ENCODE results near the gene SLC22A23. TPM values are rescaled to one million over a fixed set of nuclear protein-coding genes. Genes with fewer than 3 reads are reported as not detected.
A peak's percentile ranks its signal among the peaks of the same experiment; 100 is the strongest.

Gene SLC22A23
- total RNA-seq, 1 experiment from 2014 or later = 6.8 TPM

- Mint-ChIP-seq H3K27me3 (ENCODE audit: low read depth) (no peaks in the 10 kb centered on the region), H3K4me3 (no peak overlapping the region), H3K36me3 (ENCODE audit: insufficient read depth in 1 of 3, low read depth in 3 of 3) (peaks cover 9 to 39% (median 18%) of the 10 kb centered on the region in 3 experiments), H3K4me1 (peaks cover 20 to 22% of the 10 kb centered on the region in 2 experiments), H3K9me3 (peaks cover 3% of the 10 kb centered on the region in 2 experiments; a peak in 2 of 5 replicates), H3K27ac (peak overlapping the region in 1 of 3 experiments; percentile 81; a peak in 1 of 7 replicates)
- H3K79me1 ChIP-seq (ENCODE audit: insufficient read depth, low read depth, low read length, poor library complexity, severe bottlenecking) = no peaks in the 10 kb centered on the region
- no peak for DNase-seq
- H4K91ac ChIP-seq (ENCODE audit: insufficient read length, low read depth, low read length) = no peak overlapping the region
- no peak overlapping the region for H2BK5ac ChIP-seq (ENCODE audit: insufficient read length, low read length)
- no peaks in the 10 kb centered on the region for H3K9me3 ChIP-seq (ENCODE audit: control insufficient read depth, low read depth, low read length)
- no peak overlapping the region for H2BK15ac ChIP-seq (ENCODE audit: low read depth, low read length)
- TF ChIP-seq, protein P1, sequence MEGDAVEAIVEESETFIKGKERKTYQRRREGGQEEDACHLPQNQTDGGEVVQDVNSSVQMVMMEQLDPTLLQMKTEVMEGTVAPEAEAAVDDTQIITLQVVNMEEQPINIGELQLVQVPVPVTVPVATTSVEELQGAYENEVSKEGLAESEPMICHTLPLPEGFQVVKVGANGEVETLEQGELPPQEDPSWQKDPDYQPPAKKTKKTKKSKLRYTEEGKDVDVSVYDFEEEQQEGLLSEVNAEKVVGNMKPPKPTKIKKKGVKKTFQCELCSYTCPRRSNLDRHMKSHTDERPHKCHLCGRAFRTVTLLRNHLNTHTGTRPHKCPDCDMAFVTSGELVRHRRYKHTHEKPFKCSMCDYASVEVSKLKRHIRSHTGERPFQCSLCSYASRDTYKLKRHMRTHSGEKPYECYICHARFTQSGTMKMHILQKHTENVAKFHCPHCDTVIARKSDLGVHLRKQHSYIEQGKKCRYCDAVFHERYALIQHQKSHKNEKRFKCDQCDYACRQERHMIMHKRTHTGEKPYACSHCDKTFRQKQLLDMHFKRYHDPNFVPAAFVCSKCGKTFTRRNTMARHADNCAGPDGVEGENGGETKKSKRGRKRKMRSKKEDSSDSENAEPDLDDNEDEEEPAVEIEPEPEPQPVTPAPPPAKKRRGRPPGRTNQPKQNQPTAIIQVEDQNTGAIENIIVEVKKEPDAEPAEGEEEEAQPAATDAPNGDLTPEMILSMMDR (conservative IDR thresholded peaks at IDR 0.05) = no peak
- no peak overlapping the region for H2BK120ac ChIP-seq (ENCODE audit: low read depth, low read length, poor library complexity, severe bottlenecking)
- H3K79me2 ChIP-seq (ENCODE audit: insufficient read depth, low read length) = peaks cover 9% of the 10 kb centered on the region; the same call in 1 of the 2 replicates
- no peak overlapping the region for H3K4ac ChIP-seq (ENCODE audit: low read depth, low read length)
- no peak overlapping the region for H4K5ac ChIP-seq (ENCODE audit: insufficient read length, low read depth, low read length)
- no peak overlapping the region for H2BK12ac ChIP-seq (ENCODE audit: insufficient read length, low read depth, low read length)
- no peak overlapping the region for H3K56ac ChIP-seq (ENCODE audit: insufficient read length, low read depth, low read length)
- no peaks in the 10 kb centered on the region; the same call in 1 of the 2 replicates for H3K4me1 ChIP-seq (ENCODE audit: insufficient read depth, low read length)
- no peak overlapping the region for H2AFZ ChIP-seq (ENCODE audit: low read length)
- H3K4me2 ChIP-seq (ENCODE audit: insufficient read depth, insufficient read length, low read length) = no peak overlapping the region
- no CpG with 5 or more reads among the region's 26 CpGs for WGBS (ENCODE audit: extremely low coverage, insufficient read length, low lambda C conversion rate)
- H3K23ac ChIP-seq (ENCODE audit: insufficient read length, low read depth, low read length) = no peak overlapping the region
- H4K20me1 ChIP-seq (ENCODE audit: control insufficient read depth, insufficient read depth, insufficient read length) = no peaks in the 10 kb centered on the region
- no peak overlapping the region for H3K18ac ChIP-seq (ENCODE audit: insufficient read length, low read depth, low read length)
- H3K27me3 ChIP-seq (ENCODE audit: insufficient read depth, low read length) = no peaks in the 10 kb centered on the region
- H4K8ac ChIP-seq (replicated peaks; ENCODE audit: insufficient read length, low read depth, low read length) = no peak overlapping the region
- no peaks in the 10 kb centered on the region for H3K23me2 ChIP-seq (ENCODE audit: insufficient read length, low read depth, low read length, poor library complexity, severe bottlenecking)
- peak overlapping the region; percentile 53; the same call in 1 of the 2 replicates for H3K14ac ChIP-seq (ENCODE audit: insufficient read depth, low read length)
- H2BK20ac ChIP-seq (ENCODE audit: low read depth, low read length, poor library complexity, severe bottlenecking) = no peak overlapping the region
- H3K27ac ChIP-seq (ENCODE audit: insufficient read length, low read depth, low read length) = no peak overlapping the region
- no peak overlapping the region for H3T11ph ChIP-seq (ENCODE audit: low read length)
- H3K9ac ChIP-seq (ENCODE audit: extremely low read depth, insufficient read length, low read length) = no peak overlapping the region
- no peak overlapping the region for H2AK5ac ChIP-seq (ENCODE audit: insufficient read length, low read length)
Observed at GRCh38 chr6:3438190-3439167, 18.4 kb downstream of the SLC22A23 start.
